ENCODE data around the gene THAP11.

Gene THAP11

GRCh38 chr16:67886387-67886786 lies 44.3 kb downstream of the THAP11 start:
- FAIRE-seq = no peak

- FAIRE-seq = no peak
These were observed 46.2 kb downstream of the THAP11 start for GRCh38 chr16:67888331-67888730.

GRCh38 chr16:67892375-67892774 lies 50.3 kb downstream of the THAP11 start:
- no peak for FAIRE-seq

- no peak for FAIRE-seq
These were observed 51.0 kb downstream of the THAP11 start, which contains the start of gene PSKH1 for GRCh38 chr16:67892899-67893742. Gene PSKH1, plus strand, starts transcription at chr16:67893254. Its CDS starts 15,496 bp downstream, at chr16:67908750.

Data from A204.1 (cell line).